Measurements from ENCODE around the gene ATP13A4.
"Not testable (repeated sequence)": the region's sequence is repeated elsewhere in the genome, so short reads cannot be mapped to it uniquely, and the experiment has no call there.

The ATP13A4 gene

GRCh38 chr3:193556841-193557240, 2.1 kb upstream of the ATP13A4 start:
- DNase-seq (ENCODE audit: low spot score), result no peak

DNA sequence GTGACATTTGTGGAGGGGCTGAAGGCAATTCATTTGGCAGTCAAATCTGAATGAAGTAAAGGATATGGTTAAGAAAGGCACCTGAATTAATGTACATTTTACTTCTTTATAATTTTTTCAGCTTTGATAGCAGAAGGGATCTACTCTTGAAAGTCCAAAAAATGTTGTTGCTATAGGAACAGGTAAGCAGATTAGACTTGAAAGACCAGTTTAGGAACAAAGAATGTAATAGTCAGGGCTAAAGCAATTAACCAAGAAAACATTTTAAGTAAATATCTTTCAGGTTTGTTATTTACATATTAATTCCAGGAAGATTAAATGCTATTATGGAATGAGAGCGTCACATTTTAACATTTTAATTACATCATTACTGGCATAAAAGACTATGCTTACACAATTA, 1.1 kb downstream of the ATP13A4 start:
- DNase-seq (ENCODE audit: low spot score), result no peak

DNA sequence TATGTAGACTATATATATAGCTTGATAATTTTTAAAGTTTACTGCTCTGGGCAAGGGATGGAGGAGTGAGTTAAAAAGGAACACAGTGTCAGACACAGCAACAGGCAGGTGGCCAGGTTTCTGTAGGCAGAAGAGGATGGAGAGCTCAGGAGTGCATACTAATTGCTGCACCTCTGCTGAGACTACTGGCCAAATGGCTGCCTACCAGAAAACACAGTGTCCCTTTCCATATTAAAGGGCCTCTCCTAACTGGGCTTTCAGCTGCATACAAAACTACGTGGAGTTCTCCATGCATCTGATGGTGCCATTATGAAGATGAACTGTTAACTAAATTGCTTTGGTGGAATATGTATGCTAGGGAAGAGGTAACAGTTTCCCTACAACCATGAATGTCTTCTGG, 1.8 kb downstream of the ATP13A4 start:
- DNase-seq (ENCODE audit: low spot score), result no peak

DNA sequence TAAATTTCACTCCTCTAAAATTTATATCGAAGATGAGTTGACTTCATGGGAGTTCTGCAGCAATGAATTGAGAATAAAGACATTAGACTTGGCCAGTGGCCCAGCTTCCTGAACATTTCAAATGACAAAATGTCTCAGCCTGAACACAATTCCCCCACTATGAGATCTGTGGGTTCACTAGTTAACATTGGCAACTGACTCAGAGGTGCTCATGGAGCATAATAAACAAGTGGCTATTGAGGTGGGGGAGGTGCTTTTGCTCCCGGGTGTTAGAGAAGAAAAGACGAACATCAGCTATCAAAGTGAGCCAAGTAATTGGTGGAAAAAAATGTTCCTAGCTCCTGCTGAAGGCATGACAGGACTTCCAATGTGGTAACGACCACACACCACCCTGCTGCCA, 6.3 kb downstream of the ATP13A4 start:
- DNase-seq (ENCODE audit: low spot score), result no peak

- DNase-seq (ENCODE audit: low spot score), result no peak
Measured at GRCh38 chr3:193546129-193546528, 8.6 kb downstream of the ATP13A4 start.

- no peak for DNase-seq (ENCODE audit: low spot score)
Measured at GRCh38 chr3:193545304-193545703, 9.4 kb downstream of the ATP13A4 start.

- no peak for DNase-seq (ENCODE audit: low spot score)
Measured at GRCh38 chr3:193544289-193544688, 10.4 kb downstream of the ATP13A4 start.

GRCh38 chr3:193530231-193531165, 24.2 kb downstream of the ATP13A4 start:
- DNase-seq (ENCODE audit: low spot score), result no peak

DNA sequence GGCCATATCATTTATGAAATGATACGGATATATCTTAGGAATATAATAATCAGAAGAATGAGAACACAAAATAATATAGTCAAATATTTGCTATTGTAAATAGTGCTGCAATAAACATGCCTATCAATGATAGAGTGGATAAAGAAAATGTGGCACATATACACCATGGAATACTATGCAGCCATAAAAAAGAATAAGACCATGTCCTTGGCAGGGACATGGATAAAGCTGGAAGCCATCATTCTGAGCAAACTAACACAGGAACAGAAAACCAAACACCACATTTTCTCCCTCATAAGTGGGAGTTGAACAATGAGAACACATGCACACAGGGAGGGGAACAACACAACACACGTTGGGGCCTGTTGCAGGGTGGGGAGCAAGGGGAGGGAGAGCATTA, 28.6 kb downstream of the ATP13A4 start:
- not testable (repeated sequence) for DNase-seq (ENCODE audit: low spot score)

- no peak for DNase-seq (ENCODE audit: low spot score)
Measured at GRCh38 chr3:193522473-193522872, 32.2 kb downstream of the ATP13A4 start.

GRCh38 chr3:193520738-193521137, 34.0 kb downstream of the ATP13A4 start:
- DNase-seq (ENCODE audit: low spot score), result no peak

GRCh38 chr3:193515966-193516365, 38.7 kb downstream of the ATP13A4 start:
- DNase-seq (ENCODE audit: low spot score), result no peak

DNA sequence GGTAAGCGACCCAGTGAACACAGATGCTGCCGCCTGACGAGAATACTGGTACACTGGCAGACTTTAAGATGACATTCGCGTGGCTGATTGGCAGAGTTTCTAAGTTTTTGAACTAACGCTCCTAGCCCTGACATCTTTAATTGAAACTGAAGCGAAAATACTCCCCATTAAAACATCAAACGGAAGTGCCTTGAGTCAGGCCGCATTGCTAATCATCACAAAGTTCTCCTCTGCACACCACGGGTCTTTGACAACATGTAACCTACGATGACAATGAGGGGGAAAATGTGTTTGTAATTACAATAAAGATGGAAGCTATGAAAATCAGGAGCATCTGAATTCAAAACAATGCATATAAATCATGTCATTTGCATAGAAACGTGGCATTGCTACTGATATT, 44.5 kb downstream of the ATP13A4 start:
- DNase-seq (ENCODE audit: low spot score), result no peak

DNA sequence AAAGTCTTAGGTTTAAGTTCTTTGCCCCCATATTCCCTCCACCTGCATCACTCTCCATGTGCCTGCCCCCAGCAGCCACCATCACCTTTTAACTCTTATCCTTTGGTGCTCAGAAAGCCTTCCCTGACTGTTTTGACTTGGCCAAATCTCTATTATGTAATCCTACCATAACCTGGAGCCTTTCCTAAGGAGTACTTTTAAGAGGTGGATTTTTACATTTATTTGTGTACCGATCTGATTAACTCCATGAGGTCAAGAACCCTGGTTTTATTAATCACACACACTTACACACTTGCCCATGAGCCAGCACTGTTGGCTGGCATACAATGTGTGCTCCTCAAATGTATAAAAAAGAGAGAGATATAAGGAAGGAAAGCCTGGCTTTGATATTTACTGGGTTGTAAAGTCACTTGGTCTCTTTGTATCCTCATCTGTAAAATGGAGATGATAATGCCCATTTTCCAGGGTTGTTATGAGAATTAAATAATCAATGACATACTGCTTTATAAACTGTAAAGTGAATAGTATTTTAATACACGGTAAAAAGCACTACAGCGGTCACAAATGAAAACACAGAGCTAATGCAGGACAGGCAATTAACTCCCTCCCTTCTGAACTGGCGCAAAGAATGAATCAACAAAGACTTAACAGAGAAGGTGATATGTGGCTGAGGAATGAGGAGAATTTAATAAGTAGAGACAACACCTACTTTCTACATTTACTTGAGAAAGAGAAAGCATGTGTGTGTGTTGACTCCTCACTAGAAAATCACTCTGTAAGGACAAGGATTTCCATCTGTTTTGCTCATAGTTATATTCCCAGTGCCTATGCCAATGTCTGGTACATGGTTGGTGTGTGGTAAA, 45.4 kb downstream of the ATP13A4 start:
- no peak for DNase-seq (ENCODE audit: low spot score)

DNA sequence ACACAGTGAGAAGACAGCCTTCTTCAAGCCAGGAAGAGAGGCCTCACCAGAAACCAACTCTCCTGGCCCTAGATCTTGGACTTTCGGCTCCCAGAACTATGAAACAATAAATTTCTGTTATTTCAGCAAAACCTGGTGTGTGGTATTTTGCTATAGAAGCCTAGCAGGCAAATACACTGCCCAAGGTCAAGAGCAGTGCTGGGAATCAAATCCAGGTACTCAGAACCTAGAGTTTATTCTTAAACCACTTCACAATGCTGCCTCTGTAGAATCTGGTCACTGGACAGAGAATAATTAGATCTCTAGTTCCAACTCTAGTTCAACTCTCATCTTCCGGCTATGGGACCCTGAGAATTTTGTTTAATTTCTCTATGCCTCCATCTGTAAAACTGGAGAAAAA, 46.6 kb downstream of the ATP13A4 start:
- no peak for DNase-seq (ENCODE audit: low spot score)

GRCh38 chr3:193507566-193507965, 47.1 kb downstream of the ATP13A4 start:
- no peak for DNase-seq (ENCODE audit: low spot score)

GRCh38 chr3:193506921-193507320, 47.8 kb downstream of the ATP13A4 start:
- no peak for DNase-seq (ENCODE audit: low spot score)

DNA sequence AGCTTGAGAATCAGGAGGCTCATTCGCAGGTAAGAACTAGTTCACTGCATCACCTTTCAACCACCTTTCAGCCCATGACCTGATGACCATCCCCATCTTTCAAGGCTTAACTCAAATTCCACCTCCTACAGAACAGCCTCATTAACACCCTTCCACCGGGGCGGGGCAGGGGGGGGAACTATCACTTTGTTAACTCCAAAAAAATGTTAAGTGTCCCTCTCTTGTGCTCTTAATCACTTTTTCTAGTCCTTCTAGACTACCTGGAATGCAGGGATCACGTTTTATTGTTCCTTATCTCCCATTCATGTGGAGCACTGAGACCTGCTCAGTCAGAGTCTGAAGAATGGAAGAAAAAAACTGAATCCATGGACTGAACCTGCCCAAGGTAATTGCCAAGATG, 51.8 kb downstream of the ATP13A4 start:
- no peak for DNase-seq (ENCODE audit: low spot score)

DNA sequence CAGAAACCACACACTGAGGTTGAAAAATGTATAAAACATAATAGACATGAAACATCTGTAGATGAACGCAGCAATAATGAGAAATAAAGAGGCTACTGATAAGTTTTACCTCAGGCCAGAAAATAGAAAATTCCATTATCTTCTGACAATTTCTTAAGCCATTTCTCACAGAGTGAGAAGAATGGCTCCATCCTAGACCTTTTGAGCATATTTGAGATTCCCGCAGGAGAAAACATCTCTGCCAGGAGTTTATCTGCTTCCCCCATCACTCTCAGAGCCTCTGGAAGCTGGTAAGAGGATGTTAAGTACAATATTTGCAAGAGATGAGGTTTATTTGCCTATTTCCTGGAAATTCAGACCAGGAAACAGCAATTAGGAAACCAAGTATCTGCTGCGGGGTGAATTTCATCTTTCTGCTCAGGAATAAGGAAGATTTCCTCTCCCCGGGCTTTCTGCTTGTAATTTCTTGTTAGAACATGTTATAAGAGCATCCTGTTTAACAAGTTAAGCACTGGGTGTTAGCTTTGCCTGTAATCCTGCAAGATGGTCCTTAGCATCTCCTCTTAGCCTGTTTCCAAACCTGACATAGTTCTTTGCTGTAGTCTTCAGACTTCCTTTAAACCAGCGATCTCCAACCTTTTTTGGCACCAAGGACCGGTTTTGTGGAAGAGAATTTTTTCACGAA, 54.8 kb downstream of the ATP13A4 start:
- no peak for DNase-seq (ENCODE audit: low spot score)

DNA sequence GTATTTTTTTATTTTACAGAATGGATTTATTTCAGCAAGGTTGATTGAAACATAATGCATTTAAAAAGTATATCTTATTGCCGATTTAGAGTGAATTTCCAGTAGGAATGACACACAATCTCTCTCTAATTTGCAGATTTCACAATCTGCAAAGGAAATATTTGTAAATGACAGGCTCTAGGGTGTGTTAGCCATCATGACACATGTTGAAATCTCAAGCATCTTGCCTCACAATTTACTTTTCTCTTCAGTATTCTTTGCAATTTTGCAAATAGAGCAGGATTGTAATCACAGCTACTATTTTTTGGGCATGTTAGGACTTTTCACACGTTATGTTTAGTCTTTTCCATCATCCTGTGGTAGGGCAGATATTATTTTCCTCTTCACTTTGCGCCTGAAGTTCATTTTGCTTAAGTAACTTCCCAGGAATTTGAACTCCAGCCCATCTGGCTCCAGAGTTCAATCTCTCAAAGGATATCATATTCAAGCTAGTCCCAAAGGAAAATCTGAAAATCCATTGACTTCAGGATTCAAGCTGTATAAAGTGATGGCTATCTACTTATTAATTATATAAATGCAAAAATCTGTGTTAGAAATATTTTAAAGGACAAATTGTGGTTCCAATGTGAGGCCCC, 55.4 kb downstream of the ATP13A4 start:
- DNase-seq (ENCODE audit: low spot score), result no peak

DNA sequence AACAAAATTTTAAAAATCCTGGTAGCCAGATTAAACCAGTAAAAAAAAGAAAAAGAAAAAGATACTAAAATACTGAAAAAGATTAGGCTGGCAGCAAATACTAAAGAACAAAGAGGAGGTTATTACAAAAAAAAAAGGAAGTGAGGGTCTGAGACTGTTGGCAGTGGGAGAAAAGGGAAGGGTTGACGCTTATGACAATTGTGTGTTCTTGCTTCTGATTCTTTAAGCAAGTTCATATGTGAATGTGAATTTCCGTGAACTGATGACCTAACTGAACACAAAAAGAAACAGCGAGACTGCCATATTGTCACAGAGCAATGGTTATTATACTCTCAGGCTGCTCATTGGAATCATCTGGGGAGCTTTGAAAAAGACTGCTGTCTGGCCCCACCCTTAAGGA, 56.5 kb downstream of the ATP13A4 start:
- DNase-seq (ENCODE audit: low spot score), result no peak

GRCh38 chr3:193496658-193497057, 58.0 kb downstream of the ATP13A4 start:
- no peak for DNase-seq (ENCODE audit: low spot score)
